ENCODE data around the gene RALGAPA2.

The RALGAPA2 gene

GRCh38 chr20:20491110-20491783 is 221.2 kb downstream of the RALGAPA2 start (continued):
- no peak for TF ChIP-seq CSRNP3 (CRISPR knock-in tag; IDR thresholded peaks at IDR 0.05)
- no peak for TF ChIP-seq CSDC2 (CRISPR knock-in tag; IDR thresholded peaks at IDR 0.05)
- no peak for TF ChIP-seq TSHZ2 (CRISPR knock-in tag; IDR thresholded peaks at IDR 0.05)
- no peak for TF ChIP-seq GLIS3 (CRISPR knock-in tag; IDR thresholded peaks at IDR 0.05)
- no peak for TF ChIP-seq BACH2 (CRISPR knock-in tag; IDR thresholded peaks at IDR 0.05; ENCODE audit: borderline replicate concordance)
- no peak for TF ChIP-seq ISL1 (CRISPR knock-in tag; IDR thresholded peaks at IDR 0.05)
- no peak for TF ChIP-seq TOX (CRISPR knock-in tag; IDR thresholded peaks at IDR 0.05; ENCODE audit: borderline replicate concordance)
- no peak for TF ChIP-seq ZNF8 (CRISPR knock-in tag; IDR thresholded peaks at IDR 0.05)
- TF ChIP-seq ZFP30 (CRISPR knock-in tag; IDR thresholded peaks at IDR 0.05) = no peak
- TF ChIP-seq ZNF70 (CRISPR knock-in tag; IDR thresholded peaks at IDR 0.05) = no peak
- TF ChIP-seq PPARA (CRISPR knock-in tag; IDR thresholded peaks at IDR 0.05; ENCODE audit: borderline replicate concordance) = no peak

- ATAC-seq = no peak
- TF ChIP-seq TOX (CRISPR knock-in tag; IDR thresholded peaks at IDR 0.05; ENCODE audit: borderline replicate concordance) = no peak
- TF ChIP-seq SNAI2 (CRISPR knock-in tag; IDR thresholded peaks at IDR 0.05) = no peak
- TF ChIP-seq CSDC2 (CRISPR knock-in tag; IDR thresholded peaks at IDR 0.05) = no peak
- no peak for TF ChIP-seq OSR1 (CRISPR knock-in tag; IDR thresholded peaks at IDR 0.05)
- TF ChIP-seq TCF4 (CRISPR knock-in tag; IDR thresholded peaks at IDR 0.05; ENCODE audit: borderline replicate concordance) = no peak
- no peak for TF ChIP-seq ZC3H10 (CRISPR knock-in tag; IDR thresholded peaks at IDR 0.05)
- no peak for TF ChIP-seq ESRRG (CRISPR knock-in tag; IDR thresholded peaks at IDR 0.05)
- no peak for TF ChIP-seq CSRNP3 (CRISPR knock-in tag; IDR thresholded peaks at IDR 0.05)
- TF ChIP-seq ISL1 (CRISPR knock-in tag; IDR thresholded peaks at IDR 0.05) = no peak
- TF ChIP-seq TSHZ2 (CRISPR knock-in tag; IDR thresholded peaks at IDR 0.05) = no peak
- TF ChIP-seq ZNF70 (CRISPR knock-in tag; IDR thresholded peaks at IDR 0.05) = no peak
Observed at GRCh38 chr20:20490673-20491072, 221.8 kb downstream of the RALGAPA2 start.

GRCh38 chr20:20489648-20490341 is 222.6 kb downstream of the RALGAPA2 start:
- ATAC-seq = no peak
- TF ChIP-seq POU6F1 (CRISPR knock-in tag; IDR thresholded peaks at IDR 0.05; ENCODE audit: borderline replicate concordance, low read depth) = no peak
- TF ChIP-seq CSDC2 (CRISPR knock-in tag; IDR thresholded peaks at IDR 0.05) = no peak
- no peak for TF ChIP-seq ESRRG (CRISPR knock-in tag; IDR thresholded peaks at IDR 0.05)
- no peak for TF ChIP-seq GLIS3 (CRISPR knock-in tag; IDR thresholded peaks at IDR 0.05)
- no peak for TF ChIP-seq ARNTL (CRISPR knock-in tag; IDR thresholded peaks at IDR 0.05; ENCODE audit: borderline replicate concordance, low read depth)
- no peak for TF ChIP-seq ZFP30 (CRISPR knock-in tag; IDR thresholded peaks at IDR 0.05)
- no peak for TF ChIP-seq ZC3H10 (CRISPR knock-in tag; IDR thresholded peaks at IDR 0.05)
- TF ChIP-seq ZNF565 (CRISPR knock-in tag; conservative IDR thresholded peaks at IDR 0.05; ENCODE audit: low read depth) = no peak
- TF ChIP-seq TSHZ2 (CRISPR knock-in tag; IDR thresholded peaks at IDR 0.05) = no peak
- no peak for TF ChIP-seq PPARA (CRISPR knock-in tag; IDR thresholded peaks at IDR 0.05; ENCODE audit: borderline replicate concordance)
- TF ChIP-seq ZFP3 (CRISPR knock-in tag; IDR thresholded peaks at IDR 0.05) = no peak
- no peak for TF ChIP-seq RARB (CRISPR knock-in tag; IDR thresholded peaks at IDR 0.05)
